Endometrial microvascular endothelial cells (primary cell): Measurements from ENCODE around the gene ACER2. TPM values are rescaled to one million over a fixed set of nuclear protein-coding genes. Genes with fewer than 3 reads are reported as not detected.

Experiments
- in situ Hi-C: cut with HindIII; loops from 2 replicates; pipeline ENCODE4 v1.10.0; 2017; ENCODE audit warnings: low sequenced_read_pairs, low pct_unique_long_range_greater_than_20kb; ENCODE audit errors: inconsistent ontology term
- total RNA-seq: library from RNA; depleted of rRNA; stranded (reverse); fragments of >200 nt; gene quantifications from one replicate; pipeline ENCODE4 v1.2.3, GENCODE V29; 2015; ENCODE audit errors: inconsistent ontology term

The ACER2 gene
- total RNA-seq, 1 donor from 2014 or later, result 7.0 TPM

DNA sequence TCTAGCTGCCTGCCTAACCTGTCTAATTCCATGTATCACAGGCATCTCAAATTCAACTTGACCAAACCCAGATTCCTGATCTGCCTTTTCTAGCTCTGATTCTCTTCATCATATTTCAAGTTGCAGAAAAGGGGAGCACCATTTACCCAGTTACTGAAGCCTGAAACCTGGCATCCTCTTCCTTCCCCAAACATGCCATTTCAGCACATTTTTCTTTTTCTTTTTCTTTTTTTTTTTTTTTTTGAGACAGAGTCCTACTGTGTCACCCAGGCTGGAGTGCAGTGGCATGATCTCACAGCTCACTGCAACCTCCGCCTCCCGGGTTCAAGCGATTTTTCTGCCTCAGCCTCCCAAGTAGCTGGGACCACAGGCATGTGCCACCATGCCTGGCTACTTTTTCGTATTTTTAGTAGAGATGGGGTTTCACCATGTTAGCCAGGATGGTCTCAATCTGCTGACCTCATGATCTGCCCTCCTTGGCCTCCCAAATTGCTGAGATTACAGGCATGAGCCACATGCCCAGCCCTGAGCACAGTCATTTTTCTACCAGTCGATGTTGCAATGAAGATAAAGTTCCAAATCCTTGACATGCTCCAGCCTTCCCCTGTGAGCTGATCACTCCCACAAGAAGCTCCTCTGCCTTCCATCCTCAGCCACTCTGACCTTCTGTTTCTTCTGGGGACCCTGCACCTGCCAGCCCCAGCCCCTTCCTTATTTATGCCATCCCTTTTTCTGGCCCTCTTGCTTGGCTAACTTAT, 32.2 kb downstream of the ACER2 start:
- in situ Hi-C loops, result no loop called here

DNA sequence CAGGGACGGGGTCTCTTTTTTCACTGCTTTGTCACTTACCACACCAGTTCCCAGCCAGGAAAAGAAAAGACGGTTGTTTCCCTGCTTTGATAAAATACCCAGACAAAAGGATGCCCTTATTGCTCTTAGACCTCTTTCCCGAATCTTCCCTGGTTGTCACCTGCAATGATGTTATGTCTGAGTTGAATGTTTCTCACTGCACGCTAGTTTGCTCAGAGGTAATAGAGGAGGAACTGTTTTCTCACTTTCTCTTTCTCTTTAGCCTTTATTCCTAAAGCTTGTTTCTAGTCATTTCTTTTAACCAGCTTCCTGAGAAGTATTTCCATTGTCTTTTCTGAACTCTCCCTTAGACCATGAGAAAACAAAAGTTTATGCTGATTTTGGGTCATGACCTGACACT, 32.9 kb downstream of the ACER2 start:
- in situ Hi-C loops, result no loop called here

- in situ Hi-C loops, result no loop called here
Measured at GRCh38 chr9:19442240-19442639, 33.4 kb downstream of the ACER2 start.

- in situ Hi-C loops, result no loop called here
Measured at GRCh38 chr9:19445452-19445851, 36.6 kb downstream of the ACER2 start.

DNA sequence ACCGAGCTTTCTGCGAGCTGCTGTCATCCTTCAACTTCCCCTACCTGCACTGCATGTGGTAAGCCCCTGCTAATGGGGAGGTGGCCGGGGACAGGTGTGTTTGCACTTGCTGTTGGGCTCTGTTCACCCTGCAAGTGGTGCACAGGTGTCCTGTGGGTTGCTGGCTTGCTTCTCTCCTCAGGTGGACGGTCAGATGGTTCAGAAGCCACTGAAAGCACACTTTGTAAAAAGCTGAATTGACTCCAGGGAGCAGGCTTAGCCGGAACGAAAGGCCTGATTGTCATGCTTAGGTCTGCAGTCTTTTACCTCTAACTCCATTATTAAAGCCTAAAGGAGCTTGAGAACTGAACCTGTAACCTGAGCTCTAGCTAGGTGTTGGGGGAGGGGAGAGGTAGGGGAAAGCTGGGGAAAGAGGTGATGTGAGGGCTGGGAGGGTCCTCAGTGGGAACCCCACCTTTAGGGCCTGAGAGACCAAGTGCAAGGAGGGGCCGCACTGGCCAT, 37.6 kb downstream of the ACER2 start:
- in situ Hi-C loops, result no loop called here

DNA sequence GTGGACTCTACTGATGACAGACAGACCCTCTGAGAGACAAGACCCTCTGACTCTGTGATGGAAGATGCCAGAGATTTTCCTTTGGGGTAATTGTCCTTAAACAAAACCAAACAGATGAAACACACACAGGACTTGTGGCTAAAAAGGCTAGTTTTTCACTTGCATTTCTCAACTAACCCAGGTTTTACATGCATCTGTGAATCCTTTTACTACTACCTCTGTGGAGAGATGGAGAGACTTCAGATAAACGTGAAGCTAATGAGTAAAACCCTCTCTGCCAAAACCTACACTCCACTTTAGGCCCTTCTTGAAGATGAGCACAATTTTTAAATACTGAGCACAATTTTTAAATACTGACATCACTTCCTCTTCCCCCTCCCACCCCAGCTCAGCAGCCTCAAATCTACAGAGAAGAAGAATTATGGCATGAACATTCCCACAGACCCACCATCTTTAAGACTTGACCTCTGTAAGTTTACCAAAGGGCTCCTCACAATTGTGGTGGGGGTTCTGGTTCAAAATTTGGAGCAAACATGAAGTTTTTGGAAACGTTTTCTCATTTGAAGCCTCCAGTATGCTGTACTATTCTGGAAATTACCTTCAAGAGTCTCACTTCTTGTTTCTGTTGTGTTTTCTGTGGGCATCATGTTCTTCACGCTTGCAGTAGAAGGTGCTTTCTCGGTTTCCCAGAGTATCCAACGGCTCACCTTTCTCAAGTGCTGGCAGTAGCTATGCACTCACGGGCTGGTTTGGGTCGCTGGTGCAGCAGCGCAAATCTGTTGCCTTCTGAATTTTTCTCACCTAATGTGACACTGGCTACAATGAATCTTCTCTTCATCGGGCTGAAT, 42.7 kb downstream of the ACER2 start:
- in situ Hi-C loops, result no loop called here

DNA sequence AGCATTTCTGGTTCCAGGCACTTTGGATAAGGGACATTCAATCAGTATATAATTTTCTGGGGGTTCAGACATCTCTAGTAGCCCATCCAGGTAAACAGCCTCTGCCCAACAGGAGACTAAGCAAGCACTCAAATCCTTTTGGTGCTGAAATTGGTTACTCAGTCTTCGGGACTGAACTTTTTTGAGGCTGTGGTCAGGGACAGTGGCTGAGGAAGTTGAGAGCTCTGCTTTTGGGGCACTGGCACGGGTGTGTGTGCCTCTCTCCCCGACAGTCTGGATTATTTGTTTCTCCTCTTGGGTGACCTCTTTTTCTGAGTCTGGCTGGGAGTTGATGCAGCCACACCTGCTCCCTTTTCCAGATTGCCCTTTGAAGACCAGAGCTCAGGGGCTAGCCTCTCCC, 47.6 kb downstream of the ACER2 start:
- in situ Hi-C loops, result no loop called here

DNA sequence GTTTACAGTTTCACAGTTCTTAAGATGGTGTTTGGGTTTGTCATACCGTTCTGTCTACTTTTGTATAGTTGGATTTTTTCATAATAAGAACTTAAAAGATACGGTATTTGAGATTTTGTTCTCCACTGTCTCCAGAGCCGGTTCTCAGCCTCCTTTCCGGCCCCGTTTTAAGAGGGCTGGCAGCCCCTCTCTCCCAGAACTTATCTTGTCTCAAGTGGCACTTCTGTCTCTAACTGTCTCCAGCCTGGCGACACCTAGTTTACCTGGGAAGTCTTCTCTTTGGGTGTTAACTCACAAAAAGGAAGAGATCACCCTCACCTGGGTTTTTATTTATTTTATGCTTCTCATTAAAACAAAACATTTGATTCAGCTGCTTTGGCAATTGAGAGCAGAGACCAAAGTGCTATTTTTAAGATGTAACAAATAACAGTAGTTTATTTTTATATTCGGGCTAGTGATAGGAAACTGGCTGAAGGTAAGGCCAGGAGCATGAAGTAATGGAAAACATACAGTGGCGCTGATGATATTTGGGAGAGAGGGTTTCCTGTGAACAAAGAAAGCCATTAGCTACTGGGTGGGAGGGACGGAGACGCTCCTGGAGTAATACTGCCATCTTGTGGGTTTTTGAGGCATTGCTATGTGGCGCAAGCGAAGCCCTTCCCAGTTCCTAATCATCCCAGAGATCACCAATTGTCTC, 48.3 kb downstream of the ACER2 start:
- in situ Hi-C loops, result no loop called here

DNA sequence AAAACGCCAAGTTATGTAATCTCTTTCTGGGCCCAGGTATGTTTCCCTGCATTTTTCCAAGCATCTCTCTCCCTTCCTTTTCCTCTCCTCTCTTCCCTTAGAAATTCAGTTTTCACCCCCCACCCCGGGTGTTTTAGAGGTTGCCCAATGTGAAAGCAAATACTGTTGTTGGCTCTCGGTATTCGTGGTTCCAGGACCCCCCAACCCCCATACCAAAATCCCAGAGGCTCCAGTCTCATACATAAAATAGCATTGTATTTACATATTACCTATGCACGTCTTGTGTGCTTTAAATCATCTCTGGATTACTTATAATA, 48.8 kb downstream of the ACER2 start:
- in situ Hi-C loops, result no loop called here

DNA sequence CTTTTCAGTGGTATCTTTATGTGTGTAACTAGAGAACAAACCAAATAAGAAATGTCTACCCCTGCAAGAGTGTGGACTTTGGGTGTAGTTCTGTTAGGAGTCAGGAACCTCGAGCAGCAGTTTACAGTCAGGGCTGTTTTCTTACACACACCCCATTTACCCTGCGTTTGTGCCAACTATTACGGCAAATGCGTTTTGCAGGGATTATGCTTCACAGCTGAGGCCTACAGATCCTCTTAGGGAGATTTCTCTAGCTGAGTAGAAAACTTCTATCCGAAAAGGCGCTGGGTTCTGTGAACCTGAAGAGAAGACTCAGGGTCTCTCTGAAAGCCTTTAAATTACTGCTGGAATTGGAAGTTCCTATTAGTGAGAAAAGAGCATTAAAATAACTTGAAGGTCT, 51.4 kb downstream of the ACER2 start:
- in situ Hi-C loops, result no loop called here

GRCh38 chr9:19461135-19461534, 52.3 kb downstream of the ACER2 start:
- in situ Hi-C loops, result no loop called here

GRCh38 chr9:19464061-19464763, 55.4 kb downstream of the ACER2 start:
- in situ Hi-C loops, result no loop called here

DNA sequence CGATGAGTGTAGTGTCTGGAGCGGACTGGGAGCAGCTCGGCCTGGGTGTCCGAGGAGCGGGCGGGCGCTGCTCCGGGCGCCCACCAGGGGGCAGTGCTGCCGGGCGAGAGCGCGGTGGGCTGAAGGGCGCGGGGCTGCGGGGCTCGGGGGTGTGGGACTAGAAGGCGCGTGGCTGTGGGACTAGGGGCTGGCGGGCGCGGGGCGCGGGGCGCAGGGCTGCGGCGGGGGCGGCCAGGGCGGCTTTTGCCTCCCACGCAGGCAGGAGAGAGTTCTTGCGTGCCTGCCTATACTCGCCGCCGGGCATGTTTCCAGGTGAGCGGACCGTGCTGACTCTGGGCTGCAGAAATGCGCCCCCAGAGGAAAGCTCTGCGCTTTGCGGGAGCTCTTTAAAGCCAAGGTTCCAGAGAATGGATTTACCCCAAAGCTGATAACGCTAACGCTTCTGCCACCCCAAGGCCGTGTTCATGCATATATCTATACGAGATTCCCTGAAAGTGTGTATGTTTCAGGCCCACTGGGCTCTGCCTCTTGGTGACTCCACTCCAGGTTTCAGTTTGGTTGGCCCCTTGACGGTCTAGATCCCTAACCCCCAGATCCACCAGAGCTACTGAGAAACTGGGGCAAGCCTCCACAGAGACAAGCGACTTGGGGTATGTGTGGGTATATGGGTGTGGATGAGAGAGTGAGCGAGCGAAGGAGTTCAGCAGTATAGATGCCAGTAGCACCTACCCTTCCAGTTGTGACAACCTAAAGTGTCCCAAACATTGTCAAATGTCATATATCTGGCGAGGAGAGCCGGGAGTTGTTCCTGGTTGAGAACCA, 56.2 kb downstream of the ACER2 start:
- in situ Hi-C loops, result no loop called here

GRCh38 chr9:19465586-19466279, 56.9 kb downstream of the ACER2 start:
- in situ Hi-C loops, result no loop called here

DNA sequence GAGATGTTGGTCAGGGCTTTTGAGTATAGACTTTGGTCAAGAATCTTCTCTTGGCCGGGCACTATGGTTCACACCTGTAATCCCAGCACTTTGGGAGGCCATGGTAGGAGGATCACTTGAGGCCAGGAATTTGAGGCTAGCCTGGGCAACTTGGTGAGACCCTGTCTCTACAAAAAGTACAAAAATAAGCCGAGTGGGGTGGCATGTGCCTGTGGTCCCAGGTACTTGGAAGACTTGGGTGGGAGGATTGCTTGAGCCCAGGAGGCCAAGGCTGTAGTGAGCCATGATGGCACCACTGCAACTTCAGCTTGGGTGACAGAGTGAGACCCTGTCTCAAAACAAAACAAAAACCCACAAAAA, 57.5 kb downstream of the ACER2 start:
- in situ Hi-C loops, result no loop called here

- in situ Hi-C loops, result no loop called here
Measured at GRCh38 chr9:19469271-19469670, 60.5 kb downstream of the ACER2 start.

DNA sequence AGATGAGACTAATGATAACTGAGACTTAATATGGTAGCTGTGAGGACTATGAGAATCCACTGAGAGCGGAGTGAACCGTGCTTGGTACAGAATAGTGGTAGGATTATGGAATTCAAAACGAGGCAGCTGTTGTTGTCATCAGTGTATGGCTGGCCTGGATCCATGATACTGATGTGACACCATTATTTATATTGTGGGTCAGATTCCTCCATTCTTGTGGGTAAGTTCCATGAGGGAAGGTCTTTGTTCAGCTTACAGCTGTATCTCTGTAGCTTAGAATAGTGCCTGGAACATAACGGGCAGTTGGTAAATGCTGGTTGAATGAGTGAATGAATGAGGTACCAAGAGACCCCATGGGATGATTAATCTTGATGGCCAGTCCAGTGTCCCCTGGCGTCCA, 61.8 kb downstream of the ACER2 start:
- in situ Hi-C loops, result no loop called here
